HG02623 (cell line): ENCODE measurements around the gene SNRPA.
"Not testable (repeated sequence)": the region's sequence is repeated elsewhere in the genome, so short reads cannot be mapped to it uniquely, and the experiment has no call there.

Experiments
- ATAC-seq: cut with Tn5 transposase; IDR thresholded peaks from one replicate; pipeline ENCODE4 v1.9.1; 2021; ENCODE audit warnings: moderate library complexity; ENCODE audit not compliant: unreplicated experiment

SNRPA gene

GRCh38 chr19:40721140-40721486 lies 29.9 kb upstream of the SNRPA start:
- no peak for ATAC-seq

GRCh38 chr19:40721936-40722661 lies 28.9 kb upstream of the SNRPA start:
- ATAC-seq = no peak

- ATAC-seq = no peak
Observed at GRCh38 chr19:40723661-40724254, 27.2 kb upstream of the SNRPA start.

- no peak for ATAC-seq
Observed at GRCh38 chr19:40724315-40724714, 26.7 kb upstream of the SNRPA start.

- no peak for ATAC-seq
Observed at GRCh38 chr19:40724855-40725254, 26.1 kb upstream of the SNRPA start.

GRCh38 chr19:40726279-40726678 lies 24.7 kb upstream of the SNRPA start:
- no peak for ATAC-seq

- ATAC-seq = not testable (repeated sequence)
Observed at GRCh38 chr19:40730065-40730464, 20.9 kb upstream of the SNRPA start.

GRCh38 chr19:40732304-40732703 lies 18.7 kb upstream of the SNRPA start:
- ATAC-seq = not testable (repeated sequence)

GRCh38 chr19:40733149-40733548 lies 17.9 kb upstream of the SNRPA start:
- no peak for ATAC-seq

- ATAC-seq = no peak
Observed at GRCh38 chr19:40735013-40735771, 15.8 kb upstream of the SNRPA start.

GRCh38 chr19:40736661-40737060 lies 14.3 kb upstream of the SNRPA start:
- no peak for ATAC-seq

GRCh38 chr19:40737102-40737644 lies 13.8 kb upstream of the SNRPA start:
- ATAC-seq = no peak

- no peak for ATAC-seq
Observed at GRCh38 chr19:40739030-40739839, 11.8 kb upstream of the SNRPA start.

- ATAC-seq = no peak
Observed at GRCh38 chr19:40739871-40740703, 10.9 kb upstream of the SNRPA start.

- no peak for ATAC-seq
Observed at GRCh38 chr19:40740747-40741146, 10.3 kb upstream of the SNRPA start.

GRCh38 chr19:40741527-40742390 lies 9.2 kb upstream of the SNRPA start:
- ATAC-seq = no peak

- ATAC-seq = no peak
Observed at GRCh38 chr19:40742477-40742876, 8.5 kb upstream of the SNRPA start.

- ATAC-seq = no peak
Observed at GRCh38 chr19:40742886-40743285, 8.1 kb upstream of the SNRPA start.

GRCh38 chr19:40743926-40744325 lies 7.1 kb upstream of the SNRPA start:
- no peak for ATAC-seq
